Omental fat pad (tissue), 4 donors: ENCODE results near the gene PFKL. TPM values are rescaled to one million over a fixed set of nuclear protein-coding genes. Genes with fewer than 3 reads are reported as not detected.

Experiments
- ATAC-seq: fragments of 150-250 bp; one replicate; pipeline ENCODE4 v1.9.1; 2016; ENCODE audit warnings: mild to moderate bottlenecking, moderate library complexity; ENCODE audit not compliant: low FRiP score
- DNase-seq: peaks from one replicate; pipeline ENCODE4 v3.0.0-alpha.2; 2019; ENCODE audit warnings: low spot score
- total RNA-seq, 4 donors: library from RNA; depleted of rRNA; stranded (reverse); fragments of >200 nt; gene quantifications; one replicate each; pipeline ENCODE4 v1.1.0, GENCODE V29; 2016
- TF ChIP-seq, protein P1 (sequence below), 3 donors: fragments of 450-650 bp; IDR thresholded peaks; one replicate each; pipeline ENCODE4 v1.5.1; 2016 to 2017; ENCODE audit warnings: antibody characterized with exemption in 3 of 3, mild to moderate bottlenecking in 3 of 3, moderate library complexity in 2 of 3

Gene PFKL
- total RNA-seq, 4 donors from 2014 or later: 75.7 to 114 (median 104) TPM

DNA sequence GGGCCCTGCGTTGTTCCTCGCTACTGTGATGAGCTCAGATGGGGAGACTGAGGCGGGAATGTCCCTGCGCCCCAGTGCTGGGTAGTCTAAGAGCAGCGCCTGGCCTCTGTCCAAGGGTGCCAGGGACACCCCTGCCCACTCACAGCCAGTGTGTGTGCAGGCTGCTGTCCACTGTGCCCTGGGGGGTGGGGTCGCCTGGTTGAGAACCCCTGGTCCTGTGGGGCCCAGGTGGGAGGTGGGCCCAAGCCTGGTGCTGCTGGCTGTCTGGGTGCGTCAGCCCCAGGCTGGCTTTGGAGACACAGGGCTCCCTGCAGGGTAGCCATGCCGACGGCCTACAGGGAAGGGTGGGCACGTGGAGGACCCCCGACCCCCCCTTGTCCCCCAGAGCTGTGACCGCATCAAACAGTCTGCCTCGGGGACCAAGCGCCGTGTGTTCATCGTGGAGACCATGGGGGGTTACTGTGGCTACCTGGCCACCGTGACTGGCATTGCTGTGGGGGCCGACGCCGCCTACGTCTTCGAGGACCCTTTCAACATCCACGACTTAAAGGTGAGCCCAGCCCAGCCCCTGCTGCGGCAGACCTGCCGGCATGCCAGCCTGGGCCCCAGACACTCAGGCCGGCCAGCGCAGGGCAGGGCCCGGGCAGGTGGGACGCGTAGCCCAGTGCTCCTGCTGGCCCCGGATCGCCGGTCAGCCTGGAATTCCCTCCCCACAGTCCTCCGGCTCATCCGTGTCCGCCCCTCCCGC is 24.4 kb downstream of the PFKL start:
- ATAC-seq (no peak), DNase-seq (no peak)
- TF ChIP-seq, protein P1, sequence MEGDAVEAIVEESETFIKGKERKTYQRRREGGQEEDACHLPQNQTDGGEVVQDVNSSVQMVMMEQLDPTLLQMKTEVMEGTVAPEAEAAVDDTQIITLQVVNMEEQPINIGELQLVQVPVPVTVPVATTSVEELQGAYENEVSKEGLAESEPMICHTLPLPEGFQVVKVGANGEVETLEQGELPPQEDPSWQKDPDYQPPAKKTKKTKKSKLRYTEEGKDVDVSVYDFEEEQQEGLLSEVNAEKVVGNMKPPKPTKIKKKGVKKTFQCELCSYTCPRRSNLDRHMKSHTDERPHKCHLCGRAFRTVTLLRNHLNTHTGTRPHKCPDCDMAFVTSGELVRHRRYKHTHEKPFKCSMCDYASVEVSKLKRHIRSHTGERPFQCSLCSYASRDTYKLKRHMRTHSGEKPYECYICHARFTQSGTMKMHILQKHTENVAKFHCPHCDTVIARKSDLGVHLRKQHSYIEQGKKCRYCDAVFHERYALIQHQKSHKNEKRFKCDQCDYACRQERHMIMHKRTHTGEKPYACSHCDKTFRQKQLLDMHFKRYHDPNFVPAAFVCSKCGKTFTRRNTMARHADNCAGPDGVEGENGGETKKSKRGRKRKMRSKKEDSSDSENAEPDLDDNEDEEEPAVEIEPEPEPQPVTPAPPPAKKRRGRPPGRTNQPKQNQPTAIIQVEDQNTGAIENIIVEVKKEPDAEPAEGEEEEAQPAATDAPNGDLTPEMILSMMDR (IDR thresholded peaks at IDR 0.05): no peak

DNA sequence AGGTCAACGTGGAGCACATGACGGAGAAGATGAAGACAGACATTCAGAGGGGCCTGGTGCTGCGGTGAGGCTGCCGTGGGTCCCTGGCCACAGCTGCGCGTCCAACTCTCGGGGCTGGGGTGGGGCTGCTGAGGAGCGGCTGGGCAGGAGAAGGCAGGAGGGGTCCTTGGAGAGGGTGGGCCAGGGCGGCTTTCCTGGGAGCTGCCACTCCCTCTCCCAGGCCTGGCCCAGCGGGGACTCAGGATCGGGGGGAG is 24.9 kb downstream of the PFKL start:
- DNase-seq (no peak), ATAC-seq (no peak)
- TF ChIP-seq, protein P1 (IDR thresholded peaks at IDR 0.05): no peak

DNA sequence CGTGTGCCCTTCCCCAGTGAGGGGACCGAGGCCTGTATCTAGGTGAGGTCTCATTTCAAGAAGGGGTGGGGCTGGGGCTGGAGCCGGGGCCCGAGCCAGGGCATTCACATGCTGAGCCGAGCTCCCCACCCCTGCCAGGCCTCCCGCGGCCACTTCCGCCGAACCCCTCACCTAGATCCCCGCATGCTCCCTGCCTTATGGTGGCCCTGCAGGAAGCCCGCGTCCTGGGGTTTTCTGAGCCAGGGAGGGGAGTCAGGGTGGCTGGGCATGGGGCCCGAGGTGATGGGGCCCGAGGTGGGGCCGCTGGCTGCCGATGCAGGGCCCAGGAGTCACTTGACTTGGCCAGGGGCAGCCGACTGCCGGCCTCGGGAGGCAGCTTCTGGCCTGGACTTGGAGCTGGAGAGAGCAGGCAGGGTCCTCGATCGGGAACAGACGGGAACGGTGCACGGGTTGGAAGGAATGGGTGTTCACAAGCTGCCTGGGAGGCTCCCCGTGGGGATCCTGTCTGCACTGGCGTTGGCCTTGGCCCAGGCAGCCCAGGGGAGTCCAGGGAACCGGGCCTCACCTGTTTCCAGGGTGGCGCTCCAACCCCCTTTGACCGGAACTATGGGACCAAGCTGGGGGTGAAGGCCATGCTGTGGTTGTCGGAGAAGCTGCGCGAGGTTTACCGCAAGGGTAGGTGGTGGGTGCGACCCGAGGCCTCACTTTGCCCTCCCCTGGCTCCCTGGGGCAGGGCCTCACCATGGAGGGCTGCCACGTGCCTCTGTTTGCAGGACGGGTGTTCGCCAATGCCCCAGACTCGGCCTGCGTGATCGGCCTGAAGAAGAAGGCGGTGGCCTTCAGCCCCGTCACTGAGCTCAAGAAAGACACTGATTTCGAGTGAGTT is 25.8 kb downstream of the PFKL start:
- TF ChIP-seq, protein P1 (IDR thresholded peaks at IDR 0.05): no peak
- no peak for ATAC-seq
- no peak for DNase-seq

DNA sequence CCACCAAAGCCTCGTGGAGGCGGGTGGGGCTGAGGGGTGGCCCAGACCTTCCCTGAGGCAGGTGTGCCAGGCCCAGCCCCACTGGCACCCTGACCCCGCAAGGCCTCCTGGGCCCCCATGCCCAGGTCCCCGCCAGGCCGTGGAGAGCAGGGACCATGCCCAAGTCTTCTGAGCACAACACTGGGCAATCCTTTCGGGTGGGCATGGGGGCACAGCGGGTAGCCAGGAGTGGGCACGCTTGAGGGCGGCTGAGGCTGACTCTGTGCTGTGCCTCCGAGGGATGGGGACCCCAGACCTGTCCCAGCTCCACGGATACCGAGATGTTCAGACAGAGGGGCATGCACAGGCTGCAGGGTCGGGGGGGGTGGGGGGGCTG is 26.4 kb downstream of the PFKL start:
- ATAC-seq (no peak), DNase-seq (no peak)
- TF ChIP-seq, protein P1 (IDR thresholded peaks at IDR 0.05): no peak

DNA sequence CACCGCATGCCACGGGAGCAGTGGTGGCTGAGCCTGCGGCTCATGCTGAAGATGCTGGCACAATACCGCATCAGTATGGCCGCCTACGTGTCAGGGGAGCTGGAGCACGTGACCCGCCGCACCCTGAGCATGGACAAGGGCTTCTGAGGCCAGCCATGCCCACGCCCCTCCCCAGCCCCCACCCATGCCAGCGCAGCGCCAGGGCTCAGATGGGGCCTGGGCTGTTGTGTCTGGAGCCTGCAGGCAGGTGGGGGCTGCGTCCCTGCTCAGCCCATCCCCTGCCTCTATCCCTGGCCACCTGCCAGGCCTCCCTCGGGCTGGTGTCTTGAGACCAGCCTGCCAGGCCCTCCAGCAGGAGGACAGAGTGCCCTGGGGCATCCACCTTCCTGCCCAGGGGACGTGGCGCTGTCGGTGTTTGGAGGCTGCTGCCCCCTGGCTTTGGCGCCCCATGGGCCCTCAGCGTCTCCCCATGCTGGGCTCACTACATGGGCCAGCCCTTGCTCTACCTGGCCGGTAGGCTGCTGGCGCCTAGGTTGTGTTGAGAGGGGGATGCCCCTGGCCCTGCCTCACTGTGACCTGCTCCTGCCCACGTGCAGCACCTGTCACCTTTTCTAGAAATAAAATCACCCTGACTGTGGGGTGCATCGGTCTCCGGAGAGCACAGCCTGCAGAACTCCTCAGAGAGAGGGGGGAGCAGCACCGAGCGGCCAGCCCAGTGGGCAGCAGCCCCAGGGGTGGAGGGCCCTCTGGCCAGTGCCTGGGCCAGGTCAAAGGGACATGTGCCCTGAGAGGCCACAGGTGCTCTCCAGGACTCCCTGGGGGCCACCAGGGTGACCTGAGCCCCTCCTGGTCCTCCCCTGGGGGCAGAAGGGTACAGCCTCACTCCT is 27.1 kb downstream of the PFKL start:
- TF ChIP-seq, protein P1 (IDR thresholded peaks at IDR 0.05): no peak
- no peak for ATAC-seq

DNA sequence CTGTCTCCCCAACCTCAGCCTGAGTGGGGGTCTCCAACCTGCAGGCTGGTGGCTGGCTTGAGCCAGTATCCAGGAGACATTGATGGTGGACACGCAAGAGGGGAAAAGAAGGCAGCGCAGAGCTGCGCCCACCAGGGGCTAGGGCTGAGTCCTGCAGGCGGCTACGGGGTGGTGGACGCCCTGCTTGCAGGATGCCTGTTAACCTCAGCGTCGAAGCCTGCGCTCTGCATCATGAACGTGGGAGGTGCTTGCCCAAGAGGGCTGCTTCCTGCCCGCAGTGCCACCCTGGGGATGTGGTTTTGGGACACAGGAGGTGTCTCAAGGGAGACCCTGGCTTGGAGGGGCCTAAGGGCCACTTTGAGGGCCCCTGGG is 27.7 kb downstream of the PFKL start:
- TF ChIP-seq, protein P1 (IDR thresholded peaks at IDR 0.05): no peak
- DNase-seq (no peak), ATAC-seq (no peak)

More for the DNA sequence above, 27.1 kb downstream of the PFKL start:
- DNase-seq: no peak
